ENCODE measurements around the gene AP3D1. TPM values are rescaled to one million over a fixed set of nuclear protein-coding genes. Genes with fewer than 3 reads are reported as not detected.

AP3D1 gene
- total RNA-seq, 2 experiments from 2014 or later = 80.0 to 99.8 TPM

GRCh38 chr19:2136796-2137195, 14.6 kb downstream of the AP3D1 start:
- ChIA-PET POLR2A (no interaction called here), CTCF (ENCODE audit: unreplicated experiment) (no interaction called here)
- intact Hi-C loops (cut with micrococcal nuclease; ENCODE audit: unreplicated experiment) = no loop called here
- Histone ChIP-seq H3K9me2 (ENCODE audit: insufficient read depth, low read length) (no peaks in the 10 kb centered on the region), H2AFZ (ENCODE audit: low read length) (no peak overlapping the region), H3K27ac (ENCODE audit: low read depth, low read length, poor library complexity, severe bottlenecking) (no peak overlapping the region), H4K20me1 (ENCODE audit: insufficient read depth, low read length) (no peaks in the 10 kb centered on the region), H3K4me1 (ENCODE audit: insufficient read depth, low read length, poor library complexity, severe bottlenecking) (no peaks in the 10 kb centered on the region), H3K4me3 (ENCODE audit: low read depth, low read length, poor library complexity, severe bottlenecking) (no peak overlapping the region), H3K36me3 (ENCODE audit: insufficient read depth, low read length) (peaks cover 63% of the 10 kb centered on the region), H3K4me2 (ENCODE audit: low read length) (no peak overlapping the region), H3K79me2 (ENCODE audit: insufficient read depth, low read depth, low read length) (peaks cover 17% of the 10 kb centered on the region; the same call in 1 of the 2 replicates), H3K9me3 (ENCODE audit: low read length) (no peaks in the 10 kb centered on the region)
- no peak for TF ChIP-seq CTCF (conservative IDR thresholded peaks at IDR 0.05; ENCODE audit: low read length)
- no peak for DNase-seq (ENCODE audit: low spot score)
- BruUV-seq (replicated peaks) = no TSS peak

- Histone ChIP-seq H2AFZ (ENCODE audit: low read length) (no peak overlapping the region), H3K4me3 (ENCODE audit: low read depth, low read length, poor library complexity, severe bottlenecking) (no peak overlapping the region), H3K4me1 (ENCODE audit: insufficient read depth, low read length, poor library complexity, severe bottlenecking) (no peaks in the 10 kb centered on the region), H3K9me3 (ENCODE audit: low read length) (no peaks in the 10 kb centered on the region), H4K20me1 (ENCODE audit: insufficient read depth, low read length) (no peaks in the 10 kb centered on the region), H3K9me2 (ENCODE audit: insufficient read depth, low read length) (no peaks in the 10 kb centered on the region), H3K36me3 (ENCODE audit: insufficient read depth, low read length) (peaks cover 63% of the 10 kb centered on the region), H3K27ac (ENCODE audit: low read depth, low read length, poor library complexity, severe bottlenecking) (no peak overlapping the region), H3K4me2 (ENCODE audit: low read length) (no peak overlapping the region), H3K79me2 (ENCODE audit: insufficient read depth, low read depth, low read length) (peaks cover 7% of the 10 kb centered on the region; the same call in 1 of the 2 replicates)
- intact Hi-C loops (cut with micrococcal nuclease; ENCODE audit: unreplicated experiment) = no loop called here
- CTCF ChIA-PET (ENCODE audit: unreplicated experiment) = no interaction called here
- POLR2A ChIA-PET = no interaction called here
- no TSS peak for BruUV-seq (replicated peaks)
- DNase-seq (ENCODE audit: low spot score) = no peak
- TF ChIP-seq CTCF (conservative IDR thresholded peaks at IDR 0.05; ENCODE audit: low read length) = no peak
- TF ChIP-seq EZH2phosphoT487 (IDR thresholded peaks at IDR 0.05; ENCODE audit: borderline replicate concordance, low read depth, low read length) = no peak
These were observed 15.6 kb downstream of the AP3D1 start for GRCh38 chr19:2135474-2136402.

Measured in OCI-LY7 (cell line).